Astrocyte (in vitro differentiated cells and primary cell): ENCODE measurements around the gene CLDN18. TPM values are rescaled to one million over a fixed set of nuclear protein-coding genes. Genes with fewer than 3 reads are reported as not detected.

Source experiments
- DNase-seq: peaks from one replicate; pipeline ENCODE4 v3.0.0-alpha.2; 2010; ENCODE audit warnings: low read depth
- FAIRE-seq: peaks from 2 replicates; lab custom pipeline; 2011; peaks lifted over from hg19 to GRCh38; lab: Jason Lieb, UNC
- H2AFZ ChIP-seq: 2 replicates; pipeline ENCODE4 v1.6.0; 2012; ENCODE audit warnings: low read depth, low read length, inconsistent platforms
- H3K27ac ChIP-seq: 2 replicates; pipeline ENCODE4 v1.5.1; 2011; ENCODE audit warnings: low read depth, low read length, inconsistent platforms
- H3K27me3 ChIP-seq: 2 replicates; pipeline ENCODE4 v1.6.0; 2011; ENCODE audit warnings: low read length, inconsistent platforms; ENCODE audit not compliant: insufficient read depth
- H3K36me3 ChIP-seq: 2 replicates; pipeline ENCODE4 v1.5.1; 2011; ENCODE audit warnings: low read length, inconsistent platforms; ENCODE audit not compliant: insufficient read depth
- H3K4me1 ChIP-seq: 2 replicates; pipeline ENCODE4 v1.5.1; 2011; ENCODE audit warnings: low read length, inconsistent platforms; ENCODE audit not compliant: insufficient read depth
- H3K4me2 ChIP-seq: 2 replicates; pipeline ENCODE4 v1.6.0; 2012; ENCODE audit warnings: low read length, inconsistent platforms
- H3K4me3 ChIP-seq: 2 replicates; pipeline ENCODE4 v1.5.1; 2011; ENCODE audit warnings: low read depth, mild to moderate bottlenecking, low read length, inconsistent platforms; ENCODE audit not compliant: insufficient read depth
- H3K79me2 ChIP-seq: 2 replicates; pipeline ENCODE4 v1.6.0; 2012; ENCODE audit warnings: mild to moderate bottlenecking, low read length, inconsistent platforms; ENCODE audit not compliant: insufficient read depth
- H3K9ac ChIP-seq: 2 replicates; pipeline ENCODE4 v1.6.0; 2012; ENCODE audit warnings: mild to moderate bottlenecking, low read length, inconsistent platforms
- H3K9me3 ChIP-seq: 2 replicates; pipeline ENCODE4 v1.5.1; 2012; ENCODE audit warnings: low read depth, mild to moderate bottlenecking, low read length, inconsistent platforms; ENCODE audit not compliant: insufficient read depth
- H4K20me1 ChIP-seq: 2 replicates; pipeline ENCODE4 v1.6.0; 2012; ENCODE audit warnings: low read length, inconsistent platforms; ENCODE audit not compliant: insufficient read depth
- H3K27ac Mint-ChIP-seq: one replicate; pipeline ENCODE4 v1.8.0; 2021; ENCODE audit warnings: mild to moderate bottlenecking, mixed read lengths; ENCODE audit not compliant: unreplicated experiment
- H3K27me3 Mint-ChIP-seq: one replicate; pipeline ENCODE4 v1.8.0; 2021; ENCODE audit warnings: low read depth, mixed read lengths; ENCODE audit not compliant: unreplicated experiment
- H3K36me3 Mint-ChIP-seq: one replicate; pipeline ENCODE4 v1.8.0; 2021; ENCODE audit warnings: low read depth, mixed read lengths; ENCODE audit not compliant: unreplicated experiment
- H3K4me1 Mint-ChIP-seq: one replicate; pipeline ENCODE4 v1.8.0; 2021; ENCODE audit warnings: low read depth, mixed read lengths; ENCODE audit not compliant: unreplicated experiment
- H3K4me3 Mint-ChIP-seq: one replicate; pipeline ENCODE4 v1.8.0; 2021; ENCODE audit warnings: mild to moderate bottlenecking, moderate library complexity, mixed read lengths; ENCODE audit not compliant: unreplicated experiment
- H3K9me3 Mint-ChIP-seq: one replicate; pipeline ENCODE4 v1.8.0; 2021; ENCODE audit warnings: mild to moderate bottlenecking, mixed read lengths; ENCODE audit not compliant: unreplicated experiment
- EZH2 ChIP-seq: IDR thresholded peaks from 2 replicates; pipeline ENCODE4 v1.6.1; 2012; ENCODE audit warnings: mild to moderate bottlenecking, low read length, inconsistent platforms; ENCODE audit not compliant: insufficient read depth
- total RNA-seq: library from RNA; stranded (reverse); gene quantifications from 2 replicates; pipeline ENCODE4 v1.2.1, GENCODE V29; 2021
- TF ChIP-seq, protein P1 (sequence below): IDR thresholded peaks from 2 replicates; pipeline ENCODE4 v1.5.1; 2011; ENCODE audit warnings: low read depth, mild to moderate bottlenecking, inconsistent platforms, low read length, moderate library complexity; ENCODE audit not compliant: insufficient read depth

The CLDN18 gene
- total RNA-seq, 1 donor from 2014 or later = not detected

DNA sequence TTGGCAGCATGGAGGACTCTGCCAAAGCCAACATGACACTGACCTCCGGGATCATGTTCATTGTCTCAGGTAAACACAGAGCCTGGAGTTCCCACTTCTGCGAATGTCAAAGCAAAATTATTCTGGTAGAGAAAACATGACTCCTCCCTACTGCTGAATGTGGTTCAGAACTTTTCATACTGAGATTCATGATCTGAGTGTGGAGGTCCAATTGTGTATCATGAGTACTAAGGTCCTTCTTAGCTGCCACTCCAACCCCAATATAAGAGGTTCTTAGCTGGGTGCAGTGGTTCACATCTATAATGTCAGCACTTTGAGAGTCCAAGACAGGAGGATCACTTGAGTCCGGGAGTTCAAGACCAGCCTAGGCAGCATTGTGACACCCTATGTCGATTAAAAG, 13.8 kb downstream of the CLDN18 start:
- Mint-ChIP-seq H3K27me3 (no peaks in the 10 kb centered on the region), H3K36me3 (peaks cover 19% of the 10 kb centered on the region), H3K9me3 (no peaks in the 10 kb centered on the region), H3K4me1 (no peaks in the 10 kb centered on the region), H3K27ac (no peak overlapping the region), H3K4me3 (no peak overlapping the region)
- Histone ChIP-seq H2AFZ (no peak overlapping the region), H3K4me2 (no peak overlapping the region), H3K9ac (no peak overlapping the region), H3K9me3 (no peaks in the 10 kb centered on the region), H3K27me3 (no peaks in the 10 kb centered on the region), H3K4me1 (no peaks in the 10 kb centered on the region), H3K36me3 (no peaks in the 10 kb centered on the region), H3K79me2 (no peaks in the 10 kb centered on the region), H3K4me3 (no peak overlapping the region), H4K20me1 (no peaks in the 10 kb centered on the region), H3K27ac (no peak overlapping the region)
- no peak for FAIRE-seq
- DNase-seq = no peak
- TF ChIP-seq, protein P1, sequence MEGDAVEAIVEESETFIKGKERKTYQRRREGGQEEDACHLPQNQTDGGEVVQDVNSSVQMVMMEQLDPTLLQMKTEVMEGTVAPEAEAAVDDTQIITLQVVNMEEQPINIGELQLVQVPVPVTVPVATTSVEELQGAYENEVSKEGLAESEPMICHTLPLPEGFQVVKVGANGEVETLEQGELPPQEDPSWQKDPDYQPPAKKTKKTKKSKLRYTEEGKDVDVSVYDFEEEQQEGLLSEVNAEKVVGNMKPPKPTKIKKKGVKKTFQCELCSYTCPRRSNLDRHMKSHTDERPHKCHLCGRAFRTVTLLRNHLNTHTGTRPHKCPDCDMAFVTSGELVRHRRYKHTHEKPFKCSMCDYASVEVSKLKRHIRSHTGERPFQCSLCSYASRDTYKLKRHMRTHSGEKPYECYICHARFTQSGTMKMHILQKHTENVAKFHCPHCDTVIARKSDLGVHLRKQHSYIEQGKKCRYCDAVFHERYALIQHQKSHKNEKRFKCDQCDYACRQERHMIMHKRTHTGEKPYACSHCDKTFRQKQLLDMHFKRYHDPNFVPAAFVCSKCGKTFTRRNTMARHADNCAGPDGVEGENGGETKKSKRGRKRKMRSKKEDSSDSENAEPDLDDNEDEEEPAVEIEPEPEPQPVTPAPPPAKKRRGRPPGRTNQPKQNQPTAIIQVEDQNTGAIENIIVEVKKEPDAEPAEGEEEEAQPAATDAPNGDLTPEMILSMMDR = no peak
- TF ChIP-seq EZH2 = no peak

DNA sequence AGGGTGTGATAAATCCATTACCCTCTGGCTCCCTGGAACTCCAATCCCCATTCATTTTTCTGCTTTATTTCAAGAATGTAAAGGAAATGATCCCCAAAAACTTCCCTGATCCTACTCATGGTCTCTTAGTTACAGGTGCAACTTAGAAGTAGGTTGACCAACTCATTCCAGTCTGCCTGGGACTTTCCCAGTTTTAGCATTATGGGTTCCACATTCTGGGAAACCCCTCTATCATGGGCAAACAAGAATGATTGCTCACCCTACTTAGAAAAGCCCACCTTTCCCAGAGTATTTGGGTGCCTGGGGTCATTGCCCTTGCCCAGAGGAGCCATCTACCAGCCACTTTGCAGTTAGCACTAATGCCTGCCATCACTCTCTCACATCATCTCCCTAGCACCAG, 15.6 kb downstream of the CLDN18 start:
- H3K9me3 Mint-ChIP-seq = no peaks in the 10 kb centered on the region
- no peak for FAIRE-seq

DNA sequence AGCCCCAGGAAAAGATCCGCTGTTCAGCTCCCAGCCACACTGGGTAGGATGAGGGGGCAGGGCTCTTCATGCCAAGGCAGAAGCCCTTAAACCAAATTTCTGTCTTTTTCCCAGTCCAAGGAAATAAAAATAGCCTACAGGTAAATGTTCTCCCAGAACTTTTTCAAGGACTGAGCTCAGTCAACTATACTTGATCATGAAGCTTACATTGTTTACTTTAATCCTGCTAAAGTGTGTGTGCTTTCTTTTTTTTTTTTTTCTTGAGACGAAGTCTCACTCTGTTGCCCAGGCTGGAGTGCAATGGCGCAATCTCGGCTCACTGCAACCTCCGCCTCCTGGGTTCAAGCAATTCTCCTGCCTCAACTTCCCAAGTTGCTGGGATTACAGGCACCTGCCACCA, 17.9 kb downstream of the CLDN18 start:
- Histone ChIP-seq H2AFZ (no peak overlapping the region), H4K20me1 (no peaks in the 10 kb centered on the region), H3K9me3 (no peaks in the 10 kb centered on the region), H3K36me3 (no peaks in the 10 kb centered on the region), H3K79me2 (no peaks in the 10 kb centered on the region), H3K27ac (no peak overlapping the region), H3K27me3 (no peaks in the 10 kb centered on the region), H3K4me2 (no peak overlapping the region), H3K4me3 (no peak overlapping the region), H3K9ac (no peak overlapping the region), H3K4me1 (no peaks in the 10 kb centered on the region)
- DNase-seq = no peak
- Mint-ChIP-seq H3K27me3 (no peaks in the 10 kb centered on the region), H3K27ac (no peak overlapping the region), H3K4me3 (no peak overlapping the region), H3K9me3 (no peaks in the 10 kb centered on the region), H3K4me1 (no peaks in the 10 kb centered on the region), H3K36me3 (peaks cover 23% of the 10 kb centered on the region)
- TF ChIP-seq, protein P1 = no peak
- no peak for TF ChIP-seq EZH2
- FAIRE-seq = no peak

More for the DNA sequence above, 15.6 kb downstream of the CLDN18 start:
- H3K36me3 ChIP-seq = no peaks in the 10 kb centered on the region
- no peaks in the 10 kb centered on the region for H3K9me3 ChIP-seq
- H3K27ac Mint-ChIP-seq = no peak overlapping the region
- H3K27me3 Mint-ChIP-seq = no peaks in the 10 kb centered on the region
- TF ChIP-seq, protein P1 = no peak
- TF ChIP-seq EZH2 = no peak
- no peaks in the 10 kb centered on the region for H3K27me3 ChIP-seq
- H3K4me3 ChIP-seq = no peak overlapping the region
- H3K4me1 Mint-ChIP-seq = no peaks in the 10 kb centered on the region
- no peaks in the 10 kb centered on the region for H3K79me2 ChIP-seq
- H3K9ac ChIP-seq = no peak overlapping the region
- no peak overlapping the region for H2AFZ ChIP-seq
- H3K4me1 ChIP-seq = no peaks in the 10 kb centered on the region
- H3K27ac ChIP-seq = no peak overlapping the region
- no peak overlapping the region for H3K4me3 Mint-ChIP-seq
- no peak overlapping the region for H3K4me2 ChIP-seq
- peaks cover 16% of the 10 kb centered on the region for H3K36me3 Mint-ChIP-seq
- H4K20me1 ChIP-seq = no peaks in the 10 kb centered on the region
- no peak for DNase-seq
